ENCODE measurements around the gene ENTREP1. TPM values are rescaled to one million over a fixed set of nuclear protein-coding genes. Genes with fewer than 3 reads are reported as not detected.

Gene ENTREP1
- total RNA-seq, 2 donors from 2014 or later, result 6.9 to 10.9 TPM

- no peak overlapping the region for H3K27ac ChIP-seq
- no peaks in the 10 kb centered on the region for H3K36me3 ChIP-seq (replicated peaks in 1 of 2; ENCODE audit: insufficient read depth in 1 of 2, low read depth in 2 of 2)
- intact Hi-C loops (cut with DNase I), result no loop called here
- TF ChIP-seq, protein P1, sequence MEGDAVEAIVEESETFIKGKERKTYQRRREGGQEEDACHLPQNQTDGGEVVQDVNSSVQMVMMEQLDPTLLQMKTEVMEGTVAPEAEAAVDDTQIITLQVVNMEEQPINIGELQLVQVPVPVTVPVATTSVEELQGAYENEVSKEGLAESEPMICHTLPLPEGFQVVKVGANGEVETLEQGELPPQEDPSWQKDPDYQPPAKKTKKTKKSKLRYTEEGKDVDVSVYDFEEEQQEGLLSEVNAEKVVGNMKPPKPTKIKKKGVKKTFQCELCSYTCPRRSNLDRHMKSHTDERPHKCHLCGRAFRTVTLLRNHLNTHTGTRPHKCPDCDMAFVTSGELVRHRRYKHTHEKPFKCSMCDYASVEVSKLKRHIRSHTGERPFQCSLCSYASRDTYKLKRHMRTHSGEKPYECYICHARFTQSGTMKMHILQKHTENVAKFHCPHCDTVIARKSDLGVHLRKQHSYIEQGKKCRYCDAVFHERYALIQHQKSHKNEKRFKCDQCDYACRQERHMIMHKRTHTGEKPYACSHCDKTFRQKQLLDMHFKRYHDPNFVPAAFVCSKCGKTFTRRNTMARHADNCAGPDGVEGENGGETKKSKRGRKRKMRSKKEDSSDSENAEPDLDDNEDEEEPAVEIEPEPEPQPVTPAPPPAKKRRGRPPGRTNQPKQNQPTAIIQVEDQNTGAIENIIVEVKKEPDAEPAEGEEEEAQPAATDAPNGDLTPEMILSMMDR (IDR thresholded peaks at IDR 0.05), result no peak
- no peak for TF ChIP-seq POLR2A (IDR thresholded peaks at IDR 0.05)
- H3K27me3 ChIP-seq, result no peaks in the 10 kb centered on the region
- peaks cover 0 to 3% (median 0%) of the 10 kb centered on the region in 3 donors for H3K9me3 ChIP-seq
- H3K4me3 ChIP-seq, result no peak overlapping the region
- peaks cover 5% of the 10 kb centered on the region for H3K4me1 ChIP-seq
- ATAC-seq, result no peak
- no peak for DNase-seq
Measured at GRCh38 chr9:69317894-69318293, 7.1 kb upstream of the ENTREP1 start.

- ATAC-seq, result no peak
- intact Hi-C loops (cut with DNase I), result no loop called here
- H3K27ac ChIP-seq, result no peak overlapping the region
Measured at GRCh38 chr9:69319324-69320025, 5.5 kb upstream of the ENTREP1 start.

DNA sequence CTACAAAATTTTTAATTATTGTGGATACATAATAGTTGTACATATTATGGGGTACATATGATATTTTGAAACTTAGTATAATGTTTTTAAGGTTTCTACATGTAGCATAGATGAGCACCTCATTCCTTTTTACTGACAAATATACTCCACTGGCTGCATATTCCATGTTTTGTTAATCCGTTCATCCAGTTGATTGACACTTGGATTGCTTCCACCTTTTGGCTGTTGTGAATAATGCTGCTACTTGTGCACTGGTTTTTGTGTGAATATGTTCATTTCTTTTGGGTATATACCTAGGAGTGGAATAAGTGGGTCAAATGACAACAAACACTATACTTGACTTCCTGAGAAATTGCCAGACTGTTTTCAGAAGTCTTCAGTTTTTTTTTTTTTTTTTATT lies 2.8 kb upstream of the ENTREP1 start:
- peaks cover 26% of the 10 kb centered on the region for H3K4me1 ChIP-seq
- no peaks in the 10 kb centered on the region for H3K36me3 ChIP-seq (replicated peaks in 1 of 2; ENCODE audit: insufficient read depth in 1 of 2, low read depth in 2 of 2)
- no peak overlapping the region for H3K27ac ChIP-seq
- TF ChIP-seq, protein P1 (IDR thresholded peaks at IDR 0.05), result no peak
- TF ChIP-seq POLR2A (IDR thresholded peaks at IDR 0.05), result no peak
- no peak overlapping the region for H3K4me3 ChIP-seq
- intact Hi-C loops (cut with DNase I), result no loop called here
- ATAC-seq (no peak), DNase-seq (no peak)
- H3K9me3 ChIP-seq, result no peaks in the 10 kb centered on the region
- 24 to 29% methylated on average over 1 of the region's 1 CpG for WGBS, 2 donors
- H3K27me3 ChIP-seq, result no peaks in the 10 kb centered on the region

More at GRCh38 chr9:69319324-69320025, 5.5 kb upstream of the ENTREP1 start:
- no peaks in the 10 kb centered on the region for H3K36me3 ChIP-seq (replicated peaks in 1 of 2; ENCODE audit: insufficient read depth in 1 of 2, low read depth in 2 of 2)
- no peaks in the 10 kb centered on the region for H3K27me3 ChIP-seq
- TF ChIP-seq POLR2A (IDR thresholded peaks at IDR 0.05), result no peak
- TF ChIP-seq, protein P1 (IDR thresholded peaks at IDR 0.05), result no peak
- peaks cover 12% of the 10 kb centered on the region for H3K4me1 ChIP-seq
- 68 to 86% methylated on average over 5 to 6 of the region's 6 CpGs for WGBS, 2 donors
- H3K9me3 ChIP-seq, result no peaks in the 10 kb centered on the region
- no peak overlapping the region for H3K4me3 ChIP-seq
- DNase-seq, result no peak

DNA sequence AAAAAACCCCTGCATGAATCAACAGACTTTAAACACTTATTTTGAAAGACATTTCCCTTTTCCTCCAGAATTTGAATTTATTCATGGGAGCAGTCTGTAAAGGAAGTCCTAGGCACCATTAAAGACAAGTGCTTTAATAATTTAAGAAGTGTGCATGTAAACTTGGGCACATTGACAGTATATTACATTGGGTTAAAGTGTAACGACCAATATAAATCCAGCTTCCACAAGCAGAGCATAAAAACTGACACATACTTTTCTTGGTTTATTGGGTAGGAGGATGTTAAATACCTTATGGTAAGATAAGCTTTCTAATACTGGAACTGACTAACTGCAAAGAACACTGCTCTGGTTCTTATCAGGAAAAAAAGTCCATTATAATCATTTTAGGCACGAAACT lies 1.2 kb upstream of the ENTREP1 start:
- no peaks in the 10 kb centered on the region for H3K9me3 ChIP-seq
- intact Hi-C loops (cut with DNase I), result no loop called here
- no peak overlapping the region for H3K27ac ChIP-seq
- no peaks in the 10 kb centered on the region for H3K27me3 ChIP-seq
- TF ChIP-seq, protein P1 (IDR thresholded peaks at IDR 0.05), result no peak
- no peak for TF ChIP-seq POLR2A (IDR thresholded peaks at IDR 0.05)
- no peak for ATAC-seq
- no peak overlapping the region for H3K4me3 ChIP-seq
- H3K4me1 ChIP-seq, result peaks cover 26% of the 10 kb centered on the region
- WGBS, 2 donors, result 42 to 50% methylated on average over 2 of the region's 2 CpGs
- H3K36me3 ChIP-seq (replicated peaks in 1 of 2; ENCODE audit: insufficient read depth in 1 of 2, low read depth in 2 of 2), result no peaks in the 10 kb centered on the region
- no peak for DNase-seq

All from body of pancreas (tissue), 4 donors.